OCI-LY3 (cell line): ENCODE data around the gene ALG3.

Experiments
- EZH2phosphoT487 ChIP-seq: fragments of 200-600 bp; shearing (Covaris generic); IDR thresholded peaks from 2 replicates; pipeline ENCODE4 v1.6.1; 2018; ENCODE audit warnings: antibody characterized with exemption, mixed run types, low read depth
- TF ChIP-seq, protein P1 (sequence below): fragments of 200-600, 300-600 bp; sonication (generic); IDR thresholded peaks from 2 replicates; pipeline ENCODE4 v1.5.1; 2014; ENCODE audit warnings: antibody characterized with exemption, low read length, low read depth

DNA sequence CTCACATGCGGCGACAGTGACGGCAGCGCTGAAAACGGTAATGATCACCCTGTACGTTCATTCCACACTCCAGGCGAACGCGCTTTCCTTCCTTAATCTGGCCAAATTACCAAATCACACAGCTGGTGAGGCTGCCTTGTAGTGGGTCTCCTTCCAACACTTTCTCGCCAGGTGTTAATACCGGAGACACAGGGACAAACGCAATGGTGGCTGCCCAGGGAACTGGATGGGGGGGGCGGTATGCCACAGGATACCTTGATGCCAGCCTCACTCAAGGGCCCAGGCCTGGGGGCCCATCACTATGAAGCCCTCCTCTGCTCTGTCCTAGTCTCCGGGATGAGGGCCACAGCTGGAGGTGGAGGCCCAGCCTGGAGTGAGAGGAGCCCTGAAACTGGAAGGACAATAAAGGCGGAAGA lies 14.0 kb upstream of the ALG3 start:
- TF ChIP-seq, protein P1, sequence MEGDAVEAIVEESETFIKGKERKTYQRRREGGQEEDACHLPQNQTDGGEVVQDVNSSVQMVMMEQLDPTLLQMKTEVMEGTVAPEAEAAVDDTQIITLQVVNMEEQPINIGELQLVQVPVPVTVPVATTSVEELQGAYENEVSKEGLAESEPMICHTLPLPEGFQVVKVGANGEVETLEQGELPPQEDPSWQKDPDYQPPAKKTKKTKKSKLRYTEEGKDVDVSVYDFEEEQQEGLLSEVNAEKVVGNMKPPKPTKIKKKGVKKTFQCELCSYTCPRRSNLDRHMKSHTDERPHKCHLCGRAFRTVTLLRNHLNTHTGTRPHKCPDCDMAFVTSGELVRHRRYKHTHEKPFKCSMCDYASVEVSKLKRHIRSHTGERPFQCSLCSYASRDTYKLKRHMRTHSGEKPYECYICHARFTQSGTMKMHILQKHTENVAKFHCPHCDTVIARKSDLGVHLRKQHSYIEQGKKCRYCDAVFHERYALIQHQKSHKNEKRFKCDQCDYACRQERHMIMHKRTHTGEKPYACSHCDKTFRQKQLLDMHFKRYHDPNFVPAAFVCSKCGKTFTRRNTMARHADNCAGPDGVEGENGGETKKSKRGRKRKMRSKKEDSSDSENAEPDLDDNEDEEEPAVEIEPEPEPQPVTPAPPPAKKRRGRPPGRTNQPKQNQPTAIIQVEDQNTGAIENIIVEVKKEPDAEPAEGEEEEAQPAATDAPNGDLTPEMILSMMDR = no peak
- TF ChIP-seq EZH2phosphoT487 = no peak
